H1 (cell line): ENCODE results near the gene LRCH3. TPM values are rescaled to one million over a fixed set of nuclear protein-coding genes. Genes with fewer than 3 reads are reported as not detected.

Experiments
- CTCF ChIA-PET: fragments of 300-600 bp; sonication (Branson Sonifier 250); formaldehyde crosslinking; loops from one replicate; lab custom pipeline; 2021; ENCODE audit not compliant: partially characterized antibody; lab: Charles Lee
- POLR2A ChIA-PET: fragments of 300-600 bp; sonication (Branson Sonifier 250); formaldehyde crosslinking; loops from one replicate; lab custom pipeline; 2021; ENCODE audit warnings: inconsistent platforms; ENCODE audit not compliant: partially characterized antibody; lab: Charles Lee
- DNase-seq, 2 experiments: peaks; one replicate each; pipeline versions ENCODE4 v3.0.0 to v3.0.0-alpha.2; 2010 to 2022; ENCODE audit warnings: low spot score in 2 of 2, low read depth in 1 of 2, mixed read lengths in 1 of 2
- FAIRE-seq: peaks from 2 replicates; lab custom pipeline; 2011; peaks lifted over from hg19 to GRCh38; lab: Jason Lieb, UNC
- H2AFZ ChIP-seq: 2 replicates; pipeline ENCODE4 v1.8.1; 2012; ENCODE audit warnings: low read length, inconsistent platforms
- H2AK5ac ChIP-seq: 2 replicates; pipeline ENCODE4 v1.6.1; 2013; ENCODE audit warnings: low read depth, low read length
- H2BK120ac ChIP-seq: replicated peaks from 2 replicates; pipeline ENCODE3; 2013; ENCODE audit warnings: low read depth, low read length, inconsistent platforms
- H2BK12ac ChIP-seq: 2 replicates; pipeline ENCODE4 v1.6.1; 2013; ENCODE audit warnings: low read depth, low read length
- H2BK15ac ChIP-seq: 2 replicates; pipeline ENCODE4 v1.6.1; 2013; ENCODE audit warnings: low read length
- H2BK20ac ChIP-seq: 2 replicates; pipeline ENCODE4 v1.6.1; 2013; ENCODE audit warnings: low read length
- H2BK5ac ChIP-seq: 2 replicates; pipeline ENCODE4 v1.6.1; 2013; ENCODE audit warnings: low read depth, low read length
- H3K14ac ChIP-seq: 2 replicates; pipeline ENCODE4 v1.6.1; 2013; ENCODE audit warnings: inconsistent platforms; ENCODE audit not compliant: insufficient read length
- H3K18ac ChIP-seq: 2 replicates; pipeline ENCODE4 v1.6.1; 2013; ENCODE audit warnings: low read length; ENCODE audit errors: extremely low read depth
- H3K23ac ChIP-seq: 2 replicates; pipeline ENCODE4 v1.6.1; 2013; ENCODE audit warnings: inconsistent platforms; ENCODE audit not compliant: insufficient read length
- H3K23me2 ChIP-seq: 2 replicates; pipeline ENCODE4 v1.6.1; 2013; ENCODE audit warnings: low read depth, low read length
- H3K27ac ChIP-seq: 2 replicates; pipeline ENCODE4 v1.6.1; 2011; ENCODE audit warnings: low read depth, low read length, inconsistent platforms
- H3K27me3 ChIP-seq, 4 experiments: replicated peaks in 1 of 4; 1 replicate in 1 of 4; 2 replicates in 3 of 4; pipeline versions ENCODE4 v1.6.1 to v1.8.1; 2011 to 2013; ENCODE audit warnings: low read length in 3 of 4, mild to moderate bottlenecking in 3 of 4, inconsistent platforms in 2 of 4, mixed read lengths in 2 of 4, moderate library complexity in 1 of 4; ENCODE audit not compliant: control insufficient read depth in 3 of 4, insufficient read depth in 3 of 4; ENCODE audit errors: extremely low read depth in 1 of 4
- H3K36me3 ChIP-seq, 4 experiments: 2 replicates each; pipeline versions ENCODE4 v1.6.1 to v1.8.1; 2011 to 2013; ENCODE audit warnings: mild to moderate bottlenecking in 4 of 4, low read length in 3 of 4, moderate library complexity in 2 of 4, control low read depth in 1 of 4, inconsistent platforms in 1 of 4; ENCODE audit not compliant: insufficient read depth in 4 of 4, control insufficient read depth in 2 of 4
- H3K4ac ChIP-seq: replicated peaks from 2 replicates; pipeline ENCODE3; 2013; ENCODE audit warnings: low read length, low read depth, mixed read lengths, inconsistent platforms; ENCODE audit not compliant: insufficient read length
- H3K4me1 ChIP-seq, 4 experiments: replicated peaks in 1 of 4; 1 replicate in 1 of 4; 2 replicates in 3 of 4; pipeline versions ENCODE4 v1.6.1 to v1.8.1; 2011 to 2013; ENCODE audit warnings: low read length in 3 of 4, inconsistent platforms in 2 of 4, mixed read lengths in 1 of 4; ENCODE audit not compliant: insufficient read depth in 4 of 4, control insufficient read depth in 3 of 4
- H3K4me2 ChIP-seq, 2 experiments: 2 replicates each; pipeline versions ENCODE4 v1.6.1 to v1.8.1; 2011 to 2013; ENCODE audit warnings: low read depth in 2 of 2, low read length in 2 of 2, control low read depth in 1 of 2, inconsistent platforms in 1 of 2, mild to moderate bottlenecking in 1 of 2; ENCODE audit not compliant: insufficient read depth in 1 of 2
- H3K4me3 ChIP-seq, 4 experiments: fragments of 200-600, 300-600 bp in 1 of 4; sonication (generic), shearing (Covaris generic), sonication (Bioruptor Twin) in 1 of 4; 2 replicates each; pipeline versions ENCODE4 v1.5.1 to v1.8.1; 2011 to 2016; ENCODE audit warnings: low read length in 4 of 4, low read depth in 3 of 4, control low read depth in 2 of 4, inconsistent platforms in 2 of 4, mild to moderate bottlenecking in 2 of 4, mixed read lengths in 1 of 4, moderate library complexity in 1 of 4; ENCODE audit not compliant: insufficient read depth in 2 of 4; ENCODE audit errors: extremely low read depth in 1 of 4
- H3K56ac ChIP-seq: replicated peaks from 2 replicates; pipeline ENCODE3; 2013; ENCODE audit warnings: low read depth, mild to moderate bottlenecking, mixed read lengths, low read length, inconsistent platforms; ENCODE audit not compliant: insufficient read length
- H3K79me1 ChIP-seq: 2 replicates; pipeline ENCODE4 v1.6.1; 2013; ENCODE audit warnings: low read depth, low read length, control low read depth
- H3K79me2 ChIP-seq, 2 experiments: 2 replicates each; pipeline versions ENCODE4 v1.6.1 to v1.8.1; 2012 to 2013; ENCODE audit warnings: low read length in 2 of 2, mild to moderate bottlenecking in 2 of 2, inconsistent platforms in 1 of 2; ENCODE audit not compliant: insufficient read depth in 2 of 2, control insufficient read depth in 1 of 2
- H3K9ac ChIP-seq, 4 experiments: replicated peaks in 1 of 4; 1 replicate in 1 of 4; 2 replicates in 3 of 4; pipeline versions ENCODE4 v1.6.1 to v1.8.1; 2011 to 2013; ENCODE audit warnings: low read depth in 3 of 4, low read length in 3 of 4, control low read depth in 2 of 4, mild to moderate bottlenecking in 2 of 4, moderate library complexity in 2 of 4, inconsistent platforms in 1 of 4; ENCODE audit errors: extremely low read depth in 1 of 4
- H3K9me3 ChIP-seq, 2 experiments: 2 replicates each; pipeline versions ENCODE4 v1.6.1 to v1.8.1; 2012 to 2013; ENCODE audit warnings: mild to moderate bottlenecking in 2 of 2, moderate library complexity in 2 of 2, control low read depth in 1 of 2, inconsistent platforms in 1 of 2, low read depth in 1 of 2, low read length in 1 of 2, mixed read lengths in 1 of 2; ENCODE audit not compliant: insufficient read depth in 2 of 2
- H4K20me1 ChIP-seq, 2 experiments: replicated peaks in 1 of 2; 2 replicates each; pipeline versions ENCODE3 to v1.8.1; 2011 to 2013; ENCODE audit warnings: inconsistent platforms in 2 of 2, low read length in 2 of 2, mild to moderate bottlenecking in 1 of 2; ENCODE audit not compliant: insufficient read depth in 2 of 2, control insufficient read depth in 1 of 2
- H4K5ac ChIP-seq: 2 replicates; pipeline ENCODE4 v1.6.1; 2013; ENCODE audit warnings: low read length, low read depth, mixed read lengths, inconsistent platforms; ENCODE audit not compliant: insufficient read length
- H4K8ac ChIP-seq: 2 replicates; pipeline ENCODE4 v1.8.0; 2013; ENCODE audit warnings: mild to moderate bottlenecking, moderate library complexity, low read length, inconsistent platforms; ENCODE audit not compliant: insufficient read depth; ENCODE audit errors: extremely low read depth
- H4K91ac ChIP-seq: replicated peaks from 2 replicates; pipeline ENCODE3; 2013; ENCODE audit warnings: low read length, mixed read lengths, inconsistent platforms; ENCODE audit not compliant: insufficient read length
- RNF2 ChIP-seq: fragments of 200-900, 300-1000 bp; sonication (generic); IDR thresholded peaks from 2 replicates; pipeline ENCODE4 v1.7.1; 2016; ENCODE audit warnings: borderline replicate concordance, low read depth, mild to moderate bottlenecking, antibody characterized with exemption, low read length; ENCODE audit not compliant: poor library complexity, severe bottlenecking; ENCODE audit errors: missing control alignments
- USF2 ChIP-seq: IDR thresholded peaks from 2 replicates; pipeline ENCODE4 v1.6.1; 2011; ENCODE audit warnings: low read length, improper control_type of control experiment
- WGBS, 2 experiments: shearing (Covaris generic) in 1 of 2; methylation state at CpG; one replicate each; pipeline versions ENCODE4 v1.1.6 to v1.1.7; 2013 to 2015; ENCODE audit warnings: low lambda C conversion rate in 2 of 2, mixed read lengths in 2 of 2, inconsistent platforms in 1 of 2, low coverage in 1 of 2, missing lambda C conversion rate in 1 of 2; ENCODE audit not compliant: insufficient replicate concordance in 2 of 2, insufficient coverage in 1 of 2, insufficient read length in 1 of 2; ENCODE audit errors: extremely low coverage in 1 of 2, missing lambda C conversion rate in 1 of 2; 5-methylcytosine and 5-hydroxymethylcytosine counted together
- polyA plus RNA-seq, 7 experiments: library from polyadenylated mRNA; depleted of rRNA in 3 of 7; stranded (reverse) in 5 of 7; unstranded in 2 of 7; fragments of >200 nt in 5 of 7; fragments of 200-250 nt in 2 of 7; gene quantifications; 1 replicate in 5 of 7; 2 replicates in 1 of 7; 4 replicates in 1 of 7; pipeline versions ENCODE4 v1.2.1 to v1.2.3, GENCODE V29; 2011 to 2013; ENCODE audit warnings: missing spikeins in 2 of 7, mixed read lengths in 2 of 7
- total RNA-seq: library from RNA; stranded (reverse); fragmentation: NEBNext Ultra II Directional; extraction: Animal tissue kit (Norgen Biotek cat#: 25700); gene quantifications from 2 replicates; pipeline ENCODE4 v1.2.1, GENCODE V29; 2021

Gene LRCH3
- total and polyA plus RNA-seq, 2 of the 8 experiments (the other 6 are each of a cell fraction or from before 2014, with no cell fraction given) = 58.4 to 66.0 TPM

GRCh38 chr3:197746209-197746608, 44.8 kb upstream of the LRCH3 start:
- Histone ChIP-seq H2AFZ (no peak overlapping the region), H3K4me3 (no peak overlapping the region), H3K4me2 (no peak overlapping the region), H2BK20ac (no peak overlapping the region), H3K23ac (no peak overlapping the region), H2AK5ac (no peak overlapping the region), H3K36me3 (no peaks in the 10 kb centered on the region), H4K5ac (no peak overlapping the region), H3K27me3 (peaks cover 0 to 23% (median 12%) of the 10 kb centered on the region in 4 experiments; a peak in 5 of 7 replicates), H2BK120ac (no peak overlapping the region), H3K23me2 (peaks cover 15% of the 10 kb centered on the region; the same call in 1 of the 2 replicates), H3K14ac (no peak overlapping the region), H4K8ac (no peak overlapping the region), H3K9ac (no peak overlapping the region), H3K27ac (no peak overlapping the region), H3K79me2 (no peaks in the 10 kb centered on the region), H3K79me1 (no peaks in the 10 kb centered on the region), H2BK12ac (no peak overlapping the region), H3K56ac (no peak overlapping the region), H3K18ac (no peak overlapping the region), H4K20me1 (no peaks in the 10 kb centered on the region), H3K4ac (no peak overlapping the region), H2BK15ac (no peak overlapping the region), H3K4me1 (peaks cover 0 to 8% (median 3%) of the 10 kb centered on the region in 4 experiments; a peak in 6 of 7 replicates), H4K91ac (no peak overlapping the region), H3K9me3 (no peaks in the 10 kb centered on the region), H2BK5ac (no peak overlapping the region)
- 98% methylated on average over 3 of the region's 3 CpGs; no CpG with 5 or more reads in 1 of the 2 experiments for WGBS, 2 experiments
- ChIA-PET POLR2A (interaction anchor here (1.0 kb wide), 1 partner anchor 10 kb away, joined by 4 read pairs; no protein-coding TSS in a partner anchor), CTCF (interaction anchor here (0.9 kb wide), 1 partner anchor 11 kb away, joined by 3 read pairs; no protein-coding TSS in a partner anchor)
- FAIRE-seq = no peak
- DNase-seq = no peak
- TF ChIP-seq RNF2 = no peak
- TF ChIP-seq USF2 = no peak
